HepG2 (cell line): ENCODE measurements around the gene KPNA4. TPM values are rescaled to one million over a fixed set of nuclear protein-coding genes. Genes with fewer than 3 reads are reported as not detected.
A peak's percentile ranks its signal among the peaks of the same experiment; 100 is the strongest.

Experiments used
- ASH2L ChIP-seq: fragments of 300-600, 200-600 bp; sonication (generic); IDR thresholded peaks from 2 replicates; pipeline ENCODE4 v1.7.0; 2017; ENCODE audit warnings: low read depth, mild to moderate bottlenecking, moderate library complexity, mixed read lengths, low read length; ENCODE audit not compliant: insufficient read length
- ATF1 ChIP-seq: IDR thresholded peaks from 2 replicates; pipeline ENCODE4 v1.6.1; 2016; ENCODE audit warnings: mild to moderate bottlenecking, control low read depth
- CEBPG ChIP-seq: IDR thresholded peaks from 2 replicates; pipeline ENCODE4 v1.6.1; 2016
- ETV5 ChIP-seq: IDR thresholded peaks from 2 replicates; pipeline ENCODE4 v1.6.1; 2018; ENCODE audit warnings: missing biosample characterization, missing genetic modification reagents, inconsistent platforms, borderline replicate concordance
- FOXO4 ChIP-seq: sonication (generic); formaldehyde crosslinking; conservative IDR thresholded peaks from 2 replicates; pipeline ENCODE4 v1.8.1; 2023; ENCODE audit warnings: missing genetic modification reagents
- JUND ChIP-seq: sonication (generic); formaldehyde crosslinking; IDR thresholded peaks from 2 replicates; pipeline ENCODE4 v1.8.0; 2022; ENCODE audit warnings: mild to moderate bottlenecking, missing genetic modification reagents
- NR2F1 ChIP-seq, 2 experiments: fragments of 450-650 bp in 1 of 2; formaldehyde crosslinking in 1 of 2; IDR thresholded peaks; 2 replicates each; pipeline versions ENCODE4 v1.5.0 to v1.6.1; 2016 to 2020; ENCODE audit warnings: mild to moderate bottlenecking in 1 of 2, missing compliant biosample characterization in 1 of 2, missing genetic modification reagents in 1 of 2, moderate library complexity in 1 of 2
- TBX3 ChIP-seq: fragments of 450-650 bp; IDR thresholded peaks from 2 replicates; pipeline ENCODE4 v1.6.1; 2017; ENCODE audit warnings: antibody characterized with exemption, mild to moderate bottlenecking, inconsistent platforms, borderline replicate concordance
- THAP7 ChIP-seq: sonication (generic); formaldehyde crosslinking; IDR thresholded peaks from 2 replicates; pipeline ENCODE4 v1.8.1; 2023; ENCODE audit warnings: mild to moderate bottlenecking, missing genetic modification reagents
- ZGPAT ChIP-seq: IDR thresholded peaks from 2 replicates; pipeline ENCODE4 v1.6.1; 2016; ENCODE audit warnings: mild to moderate bottlenecking
- ZKSCAN8 ChIP-seq: IDR thresholded peaks from 2 replicates; pipeline ENCODE4 v1.6.1; 2016; ENCODE audit warnings: borderline replicate concordance, missing genetic modification reagents, missing compliant biosample characterization
- ZMYM2 ChIP-seq: sonication (generic); formaldehyde crosslinking; IDR thresholded peaks from 2 replicates; pipeline ENCODE4 v1.8.0; 2022; ENCODE audit warnings: mild to moderate bottlenecking, missing genetic modification reagents
- ZNF253 ChIP-seq: sonication (generic); formaldehyde crosslinking; IDR thresholded peaks from 2 replicates; pipeline ENCODE4 v1.8.0; 2022; ENCODE audit warnings: mild to moderate bottlenecking, missing genetic modification reagents, borderline replicate concordance
- ZNF446 ChIP-seq: sonication (generic); formaldehyde crosslinking; IDR thresholded peaks from 2 replicates; pipeline ENCODE4 v1.5.0; 2020; ENCODE audit warnings: mild to moderate bottlenecking, missing genetic modification reagents
- ZNF562 ChIP-seq: sonication (generic); formaldehyde crosslinking; IDR thresholded peaks from 2 replicates; pipeline ENCODE4 v1.8.0; 2022; ENCODE audit warnings: missing genetic modification reagents, borderline replicate concordance
- ZNF737 ChIP-seq: sonication (generic); formaldehyde crosslinking; IDR thresholded peaks from 2 replicates; pipeline ENCODE4 v1.5.0; 2020; ENCODE audit warnings: missing genetic modification reagents, mild to moderate bottlenecking, borderline replicate concordance
- polyA plus RNA-seq, 8 experiments: library from polyadenylated mRNA; depleted of rRNA in 3 of 8; stranded (reverse) in 7 of 8; unstranded in 1 of 8; fragments of >200 nt; fragmentation: Illumina TruSeq in 4 of 8; extraction: Trizol in 4 of 8; gene quantifications; 2 replicates each; pipeline versions ENCODE4 v1.2.1 to v1.2.3, GENCODE V29; 2011 to 2016; ENCODE audit warnings: low read depth in 4 of 8, missing spikeins in 1 of 8, mixed read lengths in 1 of 8; ENCODE audit not compliant: insufficient read depth in 1 of 8
- total RNA-seq, 5 experiments: library from RNA; depleted of rRNA; stranded (reverse); fragments of >200 nt; fragmentation: Illumina TruSeq; extraction: Trizol; gene quantifications; 2 replicates each; pipeline ENCODE4 v1.2.3, GENCODE V29; 2016; ENCODE audit warnings: low read depth in 1 of 5
- TF ChIP-seq, protein P1 (sequence below): sonication (generic); formaldehyde crosslinking; IDR thresholded peaks from 2 replicates; pipeline ENCODE4 v1.5.1; 2020; ENCODE audit warnings: mild to moderate bottlenecking, missing genetic modification reagents

Gene KPNA4
- total and polyA plus RNA-seq, 2 of the 13 experiments (the other 11 are each of a cell fraction or from before 2014, with no cell fraction given), result 9.9 to 27.9 TPM

- TF ChIP-seq ATF1 (CRISPR knock-in tag), result no peak
- no peak for TF ChIP-seq ZKSCAN8 (CRISPR knock-in tag)
- no peak for TF ChIP-seq ZNF253 (CRISPR knock-in tag)
- TF ChIP-seq TBX3, result no peak
- TF ChIP-seq CEBPG, result no peak
- no peak; the same call in 1 of the 2 replicates for TF ChIP-seq ZMYM2 (CRISPR knock-in tag)
- peak; percentile 40 for TF ChIP-seq ASH2L
- TF ChIP-seq, protein P1, sequence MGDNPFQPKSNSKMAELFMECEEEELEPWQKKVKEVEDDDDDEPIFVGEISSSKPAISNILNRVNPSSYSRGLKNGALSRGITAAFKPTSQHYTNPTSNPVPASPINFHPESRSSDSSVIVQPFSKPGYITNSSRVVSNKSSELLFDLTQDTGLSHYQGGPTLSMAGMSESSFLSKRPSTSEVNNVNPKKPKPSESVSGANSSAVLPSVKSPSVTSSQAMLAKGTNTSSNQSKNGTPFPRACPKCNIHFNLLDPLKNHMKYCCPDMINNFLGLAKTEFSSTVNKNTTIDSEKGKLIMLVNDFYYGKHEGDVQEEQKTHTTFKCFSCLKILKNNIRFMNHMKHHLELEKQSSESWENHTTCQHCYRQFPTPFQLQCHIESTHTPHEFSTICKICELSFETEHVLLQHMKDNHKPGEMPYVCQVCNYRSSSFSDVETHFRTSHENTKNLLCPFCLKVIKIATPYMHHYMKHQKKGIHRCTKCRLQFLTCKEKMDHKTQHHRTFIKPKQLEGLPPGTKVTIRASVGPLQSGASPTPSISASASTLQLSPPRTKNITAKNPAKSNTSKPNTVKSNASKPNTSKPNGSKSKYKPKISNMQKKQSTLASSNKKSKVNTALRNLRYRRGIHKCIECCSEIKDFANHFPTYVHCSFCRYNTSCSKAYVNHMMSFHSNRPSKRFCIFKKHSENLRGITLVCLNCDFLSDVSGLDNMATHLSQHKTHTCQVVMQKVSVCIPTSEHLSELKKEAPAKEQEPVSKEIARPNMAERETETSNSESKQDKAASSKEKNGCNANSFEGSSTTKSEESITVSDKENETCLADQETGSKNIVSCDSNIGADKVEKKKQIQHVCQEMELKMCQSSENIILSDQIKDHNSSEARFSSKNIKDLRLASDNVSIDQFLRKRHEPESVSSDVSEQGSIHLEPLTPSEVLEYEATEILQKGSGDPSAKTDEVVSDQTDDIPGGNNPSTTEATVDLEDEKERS (CRISPR knock-in tag), result no peak
- peak; percentile 39; the same call in 1 of the 2 replicates for TF ChIP-seq ZGPAT (CRISPR knock-in tag)
- no peak for TF ChIP-seq FOXO4
- TF ChIP-seq ZNF446 (CRISPR knock-in tag), result no peak
- TF ChIP-seq ZNF562 (CRISPR knock-in tag), result no peak
- no peak; the same call in 1 of the 2 replicates for TF ChIP-seq ZNF737 (CRISPR knock-in tag)
- no peak for TF ChIP-seq NR2F1 (CRISPR knock-in tag; IDR thresholded peaks at IDR 0.05)
- TF ChIP-seq JUND (CRISPR knock-in tag), result no peak
- peak; percentile 64; the same call in 1 of the 2 replicates for TF ChIP-seq ETV5
- TF ChIP-seq THAP7 (CRISPR knock-in tag), result no peak
Measured at GRCh38 chr3:160565442-160566403, at the start of gene KPNA4 (continued).
